Tibial nerve (tissue), 4 donors: ENCODE results near the gene NDUFA13.

ENCODE experiments used
- EP300 ChIP-seq, 2 donors: sonication (generic); formaldehyde crosslinking; IDR thresholded peaks; one replicate each; pipeline ENCODE4 v1.6.1; 2017; ENCODE audit warnings: antibody characterized with exemption in 2 of 2, mild to moderate bottlenecking in 1 of 2
- POLR2A ChIP-seq, 2 donors: fragments of 450-650 bp; IDR thresholded peaks; one replicate each; pipeline ENCODE4 v1.6.1; 2017; ENCODE audit warnings: antibody characterized with exemption in 2 of 2, mild to moderate bottlenecking in 2 of 2, moderate library complexity in 2 of 2
- TF ChIP-seq, protein P1 (sequence below), 5 experiments: fragments of 200-600 bp in 3 of 5; fragments of 450-650 bp in 2 of 5; sonication (generic) in 3 of 5; IDR thresholded peaks; one replicate each; pipeline ENCODE4 v1.5.1; 2016 to 2019; ENCODE audit warnings: antibody characterized with exemption in 5 of 5, mild to moderate bottlenecking in 3 of 5, moderate library complexity in 2 of 5

DNA sequence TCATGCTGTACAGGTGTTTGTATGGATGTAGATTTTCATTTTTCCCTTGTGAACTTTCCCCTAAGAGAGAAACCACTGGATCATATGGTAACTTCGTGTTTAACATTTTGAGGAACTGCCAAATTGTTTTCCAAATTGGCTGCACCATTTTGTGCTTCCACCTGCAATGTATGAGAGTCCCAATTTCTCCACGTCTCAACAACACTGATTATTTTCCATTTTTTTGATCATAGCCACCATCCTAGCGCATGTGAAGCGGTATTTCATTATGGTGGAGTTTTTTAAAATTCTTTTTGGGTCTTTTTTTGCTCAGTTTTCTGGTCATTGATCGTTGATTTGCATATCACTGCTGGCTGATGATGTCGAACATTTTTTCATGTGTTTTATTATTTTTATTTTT is 5.0 kb downstream of the NDUFA13 start:
- TF ChIP-seq, protein P1, sequence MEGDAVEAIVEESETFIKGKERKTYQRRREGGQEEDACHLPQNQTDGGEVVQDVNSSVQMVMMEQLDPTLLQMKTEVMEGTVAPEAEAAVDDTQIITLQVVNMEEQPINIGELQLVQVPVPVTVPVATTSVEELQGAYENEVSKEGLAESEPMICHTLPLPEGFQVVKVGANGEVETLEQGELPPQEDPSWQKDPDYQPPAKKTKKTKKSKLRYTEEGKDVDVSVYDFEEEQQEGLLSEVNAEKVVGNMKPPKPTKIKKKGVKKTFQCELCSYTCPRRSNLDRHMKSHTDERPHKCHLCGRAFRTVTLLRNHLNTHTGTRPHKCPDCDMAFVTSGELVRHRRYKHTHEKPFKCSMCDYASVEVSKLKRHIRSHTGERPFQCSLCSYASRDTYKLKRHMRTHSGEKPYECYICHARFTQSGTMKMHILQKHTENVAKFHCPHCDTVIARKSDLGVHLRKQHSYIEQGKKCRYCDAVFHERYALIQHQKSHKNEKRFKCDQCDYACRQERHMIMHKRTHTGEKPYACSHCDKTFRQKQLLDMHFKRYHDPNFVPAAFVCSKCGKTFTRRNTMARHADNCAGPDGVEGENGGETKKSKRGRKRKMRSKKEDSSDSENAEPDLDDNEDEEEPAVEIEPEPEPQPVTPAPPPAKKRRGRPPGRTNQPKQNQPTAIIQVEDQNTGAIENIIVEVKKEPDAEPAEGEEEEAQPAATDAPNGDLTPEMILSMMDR (IDR thresholded peaks at IDR 0.05), result no peak
- TF ChIP-seq POLR2A (IDR thresholded peaks at IDR 0.05), result no peak
- TF ChIP-seq EP300 (IDR thresholded peaks at IDR 0.05), result no peak
